NOMO-1 treated with dmso at 0.1 percent for 144 hours (cell line): Measurements from ENCODE around the gene NFU1.
"Not testable (repeated sequence)": the region's sequence is repeated elsewhere in the genome, so short reads cannot be mapped to it uniquely, and the experiment has no call there.

Experiments used
- DNase-seq: peaks from one replicate; lab custom pipeline; 2025; ENCODE audit not compliant: unreplicated experiment; lab: John Stamatoyannopoulos, UW

Gene NFU1

GRCh38 chr2:69452687-69453086, 15.5 kb upstream of the NFU1 start:
- DNase-seq: no peak

- DNase-seq: no peak
Measured at GRCh38 chr2:69450735-69451416, 13.6 kb upstream of the NFU1 start.

GRCh38 chr2:69449906-69450305, 12.7 kb upstream of the NFU1 start:
- no peak for DNase-seq

- not testable (repeated sequence) for DNase-seq
Measured at GRCh38 chr2:69443673-69444072, 6.4 kb upstream of the NFU1 start.

GRCh38 chr2:69439499-69439898, 2.3 kb upstream of the NFU1 start:
- DNase-seq: not testable (repeated sequence)

- DNase-seq: no peak
Measured at GRCh38 chr2:69438580-69438979, 1.3 kb upstream of the NFU1 start.

- DNase-seq: no peak
Measured at GRCh38 chr2:69437751-69438154, 518 bp upstream of the NFU1 start.

GRCh38 chr2:69436596-69436937, 668 bp downstream of the NFU1 start:
- DNase-seq: no peak

GRCh38 chr2:69434753-69435152, 2.5 kb downstream of the NFU1 start:
- no peak for DNase-seq

GRCh38 chr2:69429491-69430183, 7.6 kb downstream of the NFU1 start:
- no peak for DNase-seq

- no peak for DNase-seq
Measured at GRCh38 chr2:69428981-69429380, 8.3 kb downstream of the NFU1 start.

- no peak for DNase-seq
Measured at GRCh38 chr2:69424419-69424818, 12.8 kb downstream of the NFU1 start.

GRCh38 chr2:69422198-69422597, 15.0 kb downstream of the NFU1 start:
- no peak for DNase-seq

GRCh38 chr2:69419111-69419510, 18.1 kb downstream of the NFU1 start:
- DNase-seq: not testable (repeated sequence)

- DNase-seq: no peak
Measured at GRCh38 chr2:69416147-69416546, 21.1 kb downstream of the NFU1 start.

- DNase-seq: no peak
Measured at GRCh38 chr2:69411120-69411519, 26.1 kb downstream of the NFU1 start.

GRCh38 chr2:69405306-69405705, 31.9 kb downstream of the NFU1 start:
- DNase-seq: no peak

GRCh38 chr2:69400121-69400520, 37.1 kb downstream of the NFU1 start:
- DNase-seq: no peak

- DNase-seq: no peak
Measured at GRCh38 chr2:69397234-69397633, 40.0 kb downstream of the NFU1 start.

- no peak for DNase-seq
Measured at GRCh38 chr2:69395866-69396265, 41.4 kb downstream of the NFU1 start.

- no peak for DNase-seq
Measured at GRCh38 chr2:69393963-69394362, 43.3 kb downstream of the NFU1 start.

GRCh38 chr2:69390471-69390870, 46.8 kb downstream of the NFU1 start:
- peak; percentile 68 for DNase-seq

GRCh38 chr2:69390001-69390400, 47.2 kb downstream of the NFU1 start:
- no peak for DNase-seq
